ENCODE results near the gene ITPR1.
A peak's percentile ranks its signal among the peaks of the same experiment; 100 is the strongest.

ITPR1 gene

DNA sequence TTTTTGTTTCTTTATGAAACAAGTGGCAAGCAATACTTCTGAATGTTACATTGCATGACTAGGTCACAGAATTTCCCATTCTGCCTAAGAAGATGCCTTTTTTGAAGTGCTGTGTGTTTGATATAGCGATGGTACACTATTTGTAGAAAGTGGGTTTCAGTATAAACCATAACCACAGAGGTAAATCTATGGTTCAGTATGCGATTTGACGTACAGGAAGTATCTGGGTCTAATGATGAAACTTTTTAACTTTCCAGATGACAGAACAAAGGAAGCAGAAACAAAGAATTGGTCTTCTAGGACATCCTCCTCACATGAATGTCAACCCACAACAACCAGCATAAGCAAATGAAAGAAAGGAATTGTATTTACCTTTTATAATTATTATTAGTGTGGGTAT is 352.7 kb downstream of the ITPR1 start:
- H3K79me2 ChIP-seq (ENCODE audit: insufficient read depth, low read length): no peaks in the 10 kb centered on the region
- H3K9me3 ChIP-seq (ENCODE audit: insufficient read depth, low read depth, low read length): no peaks in the 10 kb centered on the region
- peaks cover 29% of the 10 kb centered on the region for H3K4me1 ChIP-seq (ENCODE audit: insufficient read depth, low read length, poor library complexity, severe bottlenecking)
- no peaks in the 10 kb centered on the region for H3F3A ChIP-seq (ENCODE audit: low read depth)
- H4K20me1 ChIP-seq (ENCODE audit: insufficient read depth, low read length, poor library complexity, severe bottlenecking): no peaks in the 10 kb centered on the region
- TF ChIP-seq, protein P1, sequence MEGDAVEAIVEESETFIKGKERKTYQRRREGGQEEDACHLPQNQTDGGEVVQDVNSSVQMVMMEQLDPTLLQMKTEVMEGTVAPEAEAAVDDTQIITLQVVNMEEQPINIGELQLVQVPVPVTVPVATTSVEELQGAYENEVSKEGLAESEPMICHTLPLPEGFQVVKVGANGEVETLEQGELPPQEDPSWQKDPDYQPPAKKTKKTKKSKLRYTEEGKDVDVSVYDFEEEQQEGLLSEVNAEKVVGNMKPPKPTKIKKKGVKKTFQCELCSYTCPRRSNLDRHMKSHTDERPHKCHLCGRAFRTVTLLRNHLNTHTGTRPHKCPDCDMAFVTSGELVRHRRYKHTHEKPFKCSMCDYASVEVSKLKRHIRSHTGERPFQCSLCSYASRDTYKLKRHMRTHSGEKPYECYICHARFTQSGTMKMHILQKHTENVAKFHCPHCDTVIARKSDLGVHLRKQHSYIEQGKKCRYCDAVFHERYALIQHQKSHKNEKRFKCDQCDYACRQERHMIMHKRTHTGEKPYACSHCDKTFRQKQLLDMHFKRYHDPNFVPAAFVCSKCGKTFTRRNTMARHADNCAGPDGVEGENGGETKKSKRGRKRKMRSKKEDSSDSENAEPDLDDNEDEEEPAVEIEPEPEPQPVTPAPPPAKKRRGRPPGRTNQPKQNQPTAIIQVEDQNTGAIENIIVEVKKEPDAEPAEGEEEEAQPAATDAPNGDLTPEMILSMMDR (conservative IDR thresholded peaks at IDR 0.05; ENCODE audit: low read length): no peak
- no peak for TF ChIP-seq EZH2phosphoT487 (IDR thresholded peaks at IDR 0.05; ENCODE audit: borderline replicate concordance)
- H3K4me3 ChIP-seq (ENCODE audit: low read length, poor library complexity, severe bottlenecking): no peak overlapping the region
- H3K4me2 ChIP-seq (ENCODE audit: low read depth, low read length, poor library complexity, severe bottlenecking): peak overlapping the region; percentile 3
- H3K36me3 ChIP-seq (ENCODE audit: insufficient read depth, low read length): no peaks in the 10 kb centered on the region
- no peak overlapping the region for H3K9ac ChIP-seq (ENCODE audit: low read depth, low read length, poor library complexity, severe bottlenecking)
- no peak overlapping the region for H2AFZ ChIP-seq (ENCODE audit: low read length)
- H3K9me2 ChIP-seq (replicated peaks; ENCODE audit: low read depth, low read length): no peaks in the 10 kb centered on the region
- H3K27me3 ChIP-seq (ENCODE audit: insufficient read depth, low read length, poor library complexity, severe bottlenecking): no peaks in the 10 kb centered on the region

DNA sequence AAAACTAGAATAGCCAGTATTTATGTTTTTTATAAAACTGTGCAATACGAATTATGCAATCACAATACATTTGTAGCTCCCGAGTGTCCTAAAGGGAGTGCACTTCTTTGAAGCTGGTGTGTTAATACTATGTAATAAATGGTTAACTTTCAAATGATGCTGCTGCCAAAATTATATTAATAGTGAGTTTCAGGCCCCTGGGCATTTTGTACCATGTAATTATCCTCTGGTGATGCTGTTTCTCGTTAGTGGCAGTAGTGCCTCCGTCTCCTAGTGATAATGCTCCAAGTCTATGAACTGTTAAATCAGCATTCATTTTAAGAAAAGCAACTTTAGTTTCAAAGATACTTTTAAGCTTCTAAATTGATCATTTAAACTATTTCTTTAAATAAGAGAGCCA is 353.4 kb downstream of the ITPR1 start:
- TF ChIP-seq, protein P1 (conservative IDR thresholded peaks at IDR 0.05; ENCODE audit: low read length): no peak
- TF ChIP-seq EZH2phosphoT487 (IDR thresholded peaks at IDR 0.05; ENCODE audit: borderline replicate concordance): no peak
- H3K4me2 ChIP-seq (ENCODE audit: low read depth, low read length, poor library complexity, severe bottlenecking): no peak overlapping the region
- H3K9me3 ChIP-seq (ENCODE audit: insufficient read depth, low read depth, low read length): no peaks in the 10 kb centered on the region
- no peaks in the 10 kb centered on the region for H3K79me2 ChIP-seq (ENCODE audit: insufficient read depth, low read length)
- no peaks in the 10 kb centered on the region for H3K36me3 ChIP-seq (ENCODE audit: insufficient read depth, low read length)
- H2AFZ ChIP-seq (ENCODE audit: low read length): no peak overlapping the region
- no peaks in the 10 kb centered on the region for H3F3A ChIP-seq (ENCODE audit: low read depth)
- H4K20me1 ChIP-seq (ENCODE audit: insufficient read depth, low read length, poor library complexity, severe bottlenecking): no peaks in the 10 kb centered on the region
- no peak overlapping the region for H3K9ac ChIP-seq (ENCODE audit: low read depth, low read length, poor library complexity, severe bottlenecking)
- H3K9me2 ChIP-seq (replicated peaks; ENCODE audit: low read depth, low read length): no peaks in the 10 kb centered on the region
- peaks cover 26% of the 10 kb centered on the region for H3K4me1 ChIP-seq (ENCODE audit: insufficient read depth, low read length, poor library complexity, severe bottlenecking)
- H3K27me3 ChIP-seq (ENCODE audit: insufficient read depth, low read length, poor library complexity, severe bottlenecking): no peaks in the 10 kb centered on the region
- H3K4me3 ChIP-seq (ENCODE audit: low read length, poor library complexity, severe bottlenecking): no peak overlapping the region

GRCh38 chr3:4848176-4848825 is 355.2 kb downstream of the ITPR1 start:
- Histone ChIP-seq H3K4me2 (ENCODE audit: low read depth, low read length, poor library complexity, severe bottlenecking) (no peak overlapping the region), H3K4me1 (ENCODE audit: insufficient read depth, low read length, poor library complexity, severe bottlenecking) (peaks cover 26% of the 10 kb centered on the region), H2AFZ (ENCODE audit: low read length) (no peak overlapping the region), H3K9ac (ENCODE audit: low read depth, low read length, poor library complexity, severe bottlenecking) (no peak overlapping the region), H4K20me1 (ENCODE audit: insufficient read depth, low read length, poor library complexity, severe bottlenecking) (no peaks in the 10 kb centered on the region), H3F3A (ENCODE audit: low read depth) (no peaks in the 10 kb centered on the region), H3K9me2 (replicated peaks; ENCODE audit: low read depth, low read length) (no peaks in the 10 kb centered on the region), H3K4me3 (ENCODE audit: low read length, poor library complexity, severe bottlenecking) (no peak overlapping the region), H3K9me3 (ENCODE audit: insufficient read depth, low read depth, low read length) (no peaks in the 10 kb centered on the region), H3K27me3 (ENCODE audit: insufficient read depth, low read length, poor library complexity, severe bottlenecking) (no peaks in the 10 kb centered on the region), H3K36me3 (ENCODE audit: insufficient read depth, low read length) (no peaks in the 10 kb centered on the region), H3K79me2 (ENCODE audit: insufficient read depth, low read length) (no peaks in the 10 kb centered on the region)
- TF ChIP-seq, protein P1 (conservative IDR thresholded peaks at IDR 0.05; ENCODE audit: low read length): no peak
- no peak for TF ChIP-seq EZH2phosphoT487 (IDR thresholded peaks at IDR 0.05; ENCODE audit: borderline replicate concordance)

Data from Loucy (cell line).